Stimulated activated CD4-positive, alpha-beta T cell treated with anti-CD3 and anti-CD28 coated beads, Interleukin-2, amount 100 ng/mL, for 24 hours (primary cell): Measurements from ENCODE around the gene FRG2C.
"Not testable (repeated sequence)": the region's sequence is repeated elsewhere in the genome, so short reads cannot be mapped to it uniquely, and the experiment has no call there.

Source experiments
- DNase-seq, 2 donors: peaks; one replicate each; pipeline ENCODE4 v3.0.0-alpha.2; 2020

Gene FRG2C

GRCh38 chr3:75664028-75664427 is at the start of gene FRG2C:
FRG2C (plus strand) TSS chr3:75664328; CDS start chr3:75664380, 52 bp downstream.
- not testable (repeated sequence) for DNase-seq

- DNase-seq: not testable (repeated sequence)
Measured at GRCh38 chr3:75618666-75619305, 45.3 kb upstream of the FRG2C start.

DNA sequence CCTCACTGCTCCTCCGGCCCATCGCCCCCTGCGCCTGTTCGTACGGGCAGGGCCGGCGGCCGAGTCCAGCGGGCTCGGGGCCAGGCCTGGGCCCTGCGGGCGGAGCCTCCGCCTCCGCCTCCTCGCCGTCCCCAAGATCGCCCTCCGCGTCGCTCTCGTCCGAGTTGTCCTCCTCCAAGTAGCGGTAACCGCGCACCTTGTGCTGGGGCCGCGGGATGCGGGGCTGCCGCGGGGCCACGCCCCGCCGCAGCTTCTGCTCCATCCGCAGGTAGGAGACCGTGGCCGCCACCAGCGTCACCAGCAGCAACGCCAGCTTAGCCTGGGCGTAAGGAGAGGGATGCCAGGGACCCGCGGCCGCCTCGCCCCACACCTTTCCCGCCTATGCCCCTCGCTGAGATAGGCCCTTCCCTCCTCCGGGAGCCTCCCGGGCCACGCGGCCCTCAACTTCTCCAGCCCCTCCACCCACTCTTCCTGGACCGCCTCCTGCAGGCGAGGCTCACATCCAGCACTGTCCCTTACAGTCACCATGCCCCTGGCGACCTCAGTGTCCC is 44.6 kb upstream of the FRG2C start:
- DNase-seq: not testable (repeated sequence)

DNA sequence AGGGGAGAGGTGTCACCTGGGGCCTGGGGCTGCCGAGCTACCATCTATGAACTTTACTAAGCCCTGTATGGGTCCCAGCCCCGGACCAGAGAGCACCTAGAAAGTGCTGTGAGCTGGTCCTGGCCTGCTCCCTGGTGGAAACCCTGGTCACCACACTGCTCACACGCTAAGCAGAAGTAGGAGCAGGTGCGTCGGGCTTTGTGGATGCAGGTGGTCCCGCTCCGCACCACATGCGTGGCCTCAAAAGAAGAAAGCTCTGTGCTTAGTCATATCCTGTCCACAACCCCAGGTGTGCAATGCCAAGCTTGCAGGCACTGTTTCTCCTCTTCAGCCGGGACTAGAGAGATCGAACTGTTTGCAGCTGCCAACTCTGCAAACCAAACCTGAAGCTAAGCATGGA is 42.4 kb upstream of the FRG2C start:
- DNase-seq: not testable (repeated sequence)

GRCh38 chr3:75623656-75624055 is 40.5 kb upstream of the FRG2C start:
- DNase-seq: not testable (repeated sequence)

DNA sequence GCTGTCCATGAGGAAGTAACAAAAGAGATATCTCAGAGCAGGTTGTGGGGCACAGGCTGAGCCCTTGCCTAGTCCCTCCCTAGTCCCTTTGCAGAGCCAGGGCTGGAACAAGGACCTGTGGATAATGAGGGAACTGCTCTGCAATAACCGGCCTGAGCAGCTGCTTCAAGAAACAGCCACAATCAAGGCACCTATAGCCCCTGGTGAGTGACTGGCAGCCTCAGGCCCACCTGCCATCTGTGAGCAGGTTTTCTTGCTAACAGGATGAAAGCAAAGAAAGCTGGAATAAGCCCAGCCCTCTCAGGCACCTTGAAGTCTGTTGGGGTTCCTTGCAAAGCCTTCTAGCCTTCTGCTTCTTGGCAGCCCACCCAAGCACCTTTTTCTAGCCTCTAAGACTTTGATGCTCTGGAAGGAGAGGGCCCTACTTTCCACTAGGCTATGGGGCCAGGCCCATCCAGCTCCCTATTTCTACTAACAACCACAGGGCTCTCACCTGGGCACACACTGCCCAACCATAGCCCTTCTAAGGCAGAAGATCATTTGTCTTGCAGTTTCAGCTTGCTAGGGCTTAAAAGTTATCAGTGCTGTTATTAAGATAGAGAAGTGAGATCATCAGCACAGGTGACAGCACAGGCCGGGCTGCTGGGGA is 33.1 kb upstream of the FRG2C start:
- DNase-seq: not testable (repeated sequence)

DNA sequence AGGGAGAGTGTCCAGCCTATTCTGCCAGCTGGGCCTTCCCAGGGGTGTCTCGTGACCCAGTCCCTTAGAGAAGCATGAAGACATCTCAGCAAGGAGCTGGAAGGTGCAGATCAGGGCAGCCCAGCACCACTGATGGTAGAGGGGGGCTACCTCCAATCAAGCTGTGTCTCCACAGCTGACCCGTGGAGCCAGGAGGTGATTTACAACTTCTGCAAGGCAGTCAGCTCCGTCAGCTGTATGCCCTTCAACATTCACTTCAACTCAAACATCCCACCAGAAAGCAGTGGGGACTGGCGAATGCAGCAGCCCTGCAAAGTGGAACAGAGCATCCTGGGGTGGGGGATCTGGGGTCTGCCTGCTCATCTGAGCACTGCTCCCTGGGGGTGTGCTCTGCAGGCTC is 32.6 kb upstream of the FRG2C start:
- no peak for DNase-seq

- DNase-seq: not testable (repeated sequence)
Measured at GRCh38 chr3:75638947-75639346, 25.2 kb upstream of the FRG2C start.

- peak; percentile 31 to 53 for DNase-seq
Measured at GRCh38 chr3:75641107-75641517, 23.0 kb upstream of the FRG2C start.

DNA sequence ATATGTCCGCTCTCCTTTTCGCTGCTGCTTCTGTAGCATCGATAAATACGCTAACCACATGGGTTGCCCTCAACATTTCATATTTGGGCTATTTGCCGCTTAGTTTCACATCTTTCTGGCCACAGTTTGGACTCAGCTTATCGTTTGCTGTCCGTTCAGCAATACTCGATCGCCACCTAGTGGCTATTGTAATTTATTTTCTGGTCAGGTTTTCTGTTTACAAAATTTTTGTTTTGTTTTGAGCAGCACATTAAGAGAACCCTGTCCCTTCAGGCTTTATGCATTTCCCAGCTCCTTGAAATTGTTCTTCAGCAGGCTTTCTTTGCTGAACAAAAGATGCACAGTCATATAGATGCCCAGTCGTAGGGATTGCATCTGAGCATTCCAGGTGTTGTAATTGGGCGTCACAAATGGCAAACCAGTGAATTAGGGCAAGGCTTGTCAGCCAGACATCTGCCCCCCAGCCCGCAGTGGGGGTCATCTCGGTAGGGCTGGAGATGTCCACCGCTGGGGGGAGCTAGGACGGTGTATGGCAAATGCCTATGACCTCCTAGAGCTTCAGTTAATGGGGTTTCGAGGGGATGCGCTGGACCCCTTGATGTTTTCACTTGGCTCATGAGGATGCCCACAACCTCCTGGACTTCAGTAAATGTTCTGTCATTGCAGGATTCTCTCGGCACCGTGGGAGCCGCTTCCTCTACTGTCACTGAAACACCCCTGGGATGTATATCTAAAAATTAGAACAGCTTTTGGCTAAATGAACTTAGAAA is 20.9 kb upstream of the FRG2C start:
- DNase-seq: not testable (repeated sequence)

DNA sequence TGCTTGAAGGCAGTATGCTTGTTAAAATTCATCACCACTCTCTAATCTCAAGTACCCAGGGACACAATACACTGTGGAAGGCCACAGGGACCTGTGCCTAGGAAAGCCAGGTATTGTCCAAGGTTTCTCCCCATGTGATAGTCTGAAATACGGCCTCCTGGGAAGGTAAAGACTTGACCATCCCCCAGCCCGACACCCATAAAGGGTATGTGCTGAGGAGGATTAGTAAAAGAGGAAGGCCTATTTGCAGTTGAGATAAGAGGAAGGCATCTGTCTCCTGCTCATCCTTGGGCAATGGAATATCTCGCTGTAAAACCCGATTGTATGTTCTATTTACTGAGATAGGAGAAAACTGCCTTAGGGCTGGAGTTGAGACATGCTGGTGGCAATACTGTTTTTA is 18.6 kb upstream of the FRG2C start:
- not testable (repeated sequence) for DNase-seq

DNA sequence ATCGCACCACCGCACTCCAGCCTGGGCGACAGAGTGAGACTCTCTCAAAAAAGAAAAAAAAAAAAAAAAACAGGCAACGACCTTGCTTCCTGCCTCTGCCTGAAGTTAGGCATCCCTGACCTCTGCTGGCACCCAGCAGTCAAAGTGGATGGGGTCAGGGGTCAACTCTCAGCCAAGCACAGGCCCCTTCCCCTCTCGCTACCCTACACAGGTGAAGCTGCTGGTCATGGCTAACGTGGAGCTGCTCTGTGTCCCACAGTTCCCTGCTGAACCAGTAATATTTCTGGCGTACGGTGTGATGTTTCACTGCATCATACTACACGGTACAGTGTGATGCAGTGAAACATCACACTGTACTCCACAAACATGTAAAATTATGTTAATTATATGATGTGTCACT is 13.9 kb upstream of the FRG2C start:
- DNase-seq: no peak

GRCh38 chr3:75655101-75655904 is 8.8 kb upstream of the FRG2C start:
- DNase-seq: not testable (repeated sequence)

DNA sequence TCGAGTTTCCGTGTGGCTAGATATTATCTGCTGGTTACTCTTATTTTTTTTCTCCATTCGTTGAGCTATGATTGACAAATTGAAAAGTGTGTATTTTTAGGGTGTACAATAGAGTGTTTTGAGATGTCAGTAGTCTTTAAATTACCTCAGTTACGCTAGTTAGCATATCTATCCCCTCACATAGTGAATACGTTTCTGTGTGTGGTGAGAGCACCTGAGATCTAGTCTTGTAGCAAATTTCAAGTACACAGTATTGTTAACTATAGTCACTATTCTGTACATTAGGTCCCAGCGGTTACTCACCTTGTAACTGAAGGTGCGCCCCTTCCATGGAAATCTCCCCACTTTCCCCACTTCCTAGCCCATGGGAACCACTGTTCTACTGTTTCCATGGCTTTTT is 8.2 kb upstream of the FRG2C start:
- DNase-seq: not testable (repeated sequence)

GRCh38 chr3:75658411-75659107 is 5.6 kb upstream of the FRG2C start:
- DNase-seq: not testable (repeated sequence)

- not testable (repeated sequence) for DNase-seq
Measured at GRCh38 chr3:75659108-75659433, 5.1 kb upstream of the FRG2C start.

DNA sequence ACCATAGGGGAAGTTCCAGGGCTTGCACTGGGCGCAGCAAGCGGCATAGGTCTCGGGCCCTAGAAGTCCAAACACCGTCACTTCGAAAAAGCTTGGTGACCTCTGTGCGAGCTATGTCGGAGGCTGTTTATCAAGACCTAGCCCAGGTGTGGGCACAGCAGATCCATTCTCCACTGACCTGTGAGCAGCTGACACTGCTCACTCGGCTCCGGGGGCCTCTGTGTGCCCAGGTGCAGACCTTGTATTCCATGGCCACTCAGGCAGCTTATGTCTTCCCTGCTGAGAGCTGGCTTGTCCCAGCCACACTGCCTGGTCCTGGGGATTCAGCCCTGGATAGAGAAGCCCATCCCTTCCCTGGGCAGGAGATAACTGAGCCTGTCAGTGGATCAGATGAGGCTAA is 1.5 kb downstream of the FRG2C start:
- not testable (repeated sequence) for DNase-seq

- not testable (repeated sequence) for DNase-seq
Measured at GRCh38 chr3:75667757-75668701, 3.9 kb downstream of the FRG2C start.

GRCh38 chr3:75668759-75669347 is 4.7 kb downstream of the FRG2C start:
- peak; percentile 39 to 58 for DNase-seq
